H1 (cell line): ENCODE data around the gene CA10. TPM values are rescaled to one million over a fixed set of nuclear protein-coding genes. Genes with fewer than 3 reads are reported as not detected.

ENCODE experiments used
- CTCF ChIA-PET: fragments of 300-600 bp; sonication (Branson Sonifier 250); formaldehyde crosslinking; loops from one replicate; lab custom pipeline; 2021; ENCODE audit not compliant: partially characterized antibody; lab: Charles Lee
- POLR2A ChIA-PET: fragments of 300-600 bp; sonication (Branson Sonifier 250); formaldehyde crosslinking; loops from one replicate; lab custom pipeline; 2021; ENCODE audit warnings: inconsistent platforms; ENCODE audit not compliant: partially characterized antibody; lab: Charles Lee
- DNase-seq, 2 experiments: peaks; one replicate each; pipeline versions ENCODE4 v3.0.0 to v3.0.0-alpha.2; 2010 to 2022; ENCODE audit warnings: low spot score in 2 of 2, low read depth in 1 of 2, mixed read lengths in 1 of 2
- FAIRE-seq: peaks from 2 replicates; lab custom pipeline; 2011; peaks lifted over from hg19 to GRCh38; lab: Jason Lieb, UNC
- H2AFZ ChIP-seq: 2 replicates; pipeline ENCODE4 v1.8.1; 2012; ENCODE audit warnings: low read length, inconsistent platforms
- H2AK5ac ChIP-seq: 2 replicates; pipeline ENCODE4 v1.6.1; 2013; ENCODE audit warnings: low read depth, low read length
- H2BK120ac ChIP-seq: replicated peaks from 2 replicates; pipeline ENCODE3; 2013; ENCODE audit warnings: low read depth, low read length, inconsistent platforms
- H2BK12ac ChIP-seq: 2 replicates; pipeline ENCODE4 v1.6.1; 2013; ENCODE audit warnings: low read depth, low read length
- H2BK15ac ChIP-seq: 2 replicates; pipeline ENCODE4 v1.6.1; 2013; ENCODE audit warnings: low read length
- H2BK20ac ChIP-seq: 2 replicates; pipeline ENCODE4 v1.6.1; 2013; ENCODE audit warnings: low read length
- H2BK5ac ChIP-seq: 2 replicates; pipeline ENCODE4 v1.6.1; 2013; ENCODE audit warnings: low read depth, low read length
- H3K14ac ChIP-seq: 2 replicates; pipeline ENCODE4 v1.6.1; 2013; ENCODE audit warnings: inconsistent platforms; ENCODE audit not compliant: insufficient read length
- H3K18ac ChIP-seq: 2 replicates; pipeline ENCODE4 v1.6.1; 2013; ENCODE audit warnings: low read length; ENCODE audit errors: extremely low read depth
- H3K23ac ChIP-seq: 2 replicates; pipeline ENCODE4 v1.6.1; 2013; ENCODE audit warnings: inconsistent platforms; ENCODE audit not compliant: insufficient read length
- H3K23me2 ChIP-seq: 2 replicates; pipeline ENCODE4 v1.6.1; 2013; ENCODE audit warnings: low read depth, low read length
- H3K27ac ChIP-seq: 2 replicates; pipeline ENCODE4 v1.6.1; 2011; ENCODE audit warnings: low read depth, low read length, inconsistent platforms
- H3K27me3 ChIP-seq, 4 experiments: replicated peaks in 1 of 4; 1 replicate in 1 of 4; 2 replicates in 3 of 4; pipeline versions ENCODE4 v1.6.1 to v1.8.1; 2011 to 2013; ENCODE audit warnings: low read length in 3 of 4, mild to moderate bottlenecking in 3 of 4, inconsistent platforms in 2 of 4, mixed read lengths in 2 of 4, moderate library complexity in 1 of 4; ENCODE audit not compliant: control insufficient read depth in 3 of 4, insufficient read depth in 3 of 4; ENCODE audit errors: extremely low read depth in 1 of 4
- H3K36me3 ChIP-seq, 4 experiments: 2 replicates each; pipeline versions ENCODE4 v1.6.1 to v1.8.1; 2011 to 2013; ENCODE audit warnings: mild to moderate bottlenecking in 4 of 4, low read length in 3 of 4, moderate library complexity in 2 of 4, control low read depth in 1 of 4, inconsistent platforms in 1 of 4; ENCODE audit not compliant: insufficient read depth in 4 of 4, control insufficient read depth in 2 of 4
- H3K4ac ChIP-seq: replicated peaks from 2 replicates; pipeline ENCODE3; 2013; ENCODE audit warnings: low read length, low read depth, mixed read lengths, inconsistent platforms; ENCODE audit not compliant: insufficient read length
- H3K4me1 ChIP-seq, 4 experiments: replicated peaks in 1 of 4; 1 replicate in 1 of 4; 2 replicates in 3 of 4; pipeline versions ENCODE4 v1.6.1 to v1.8.1; 2011 to 2013; ENCODE audit warnings: low read length in 3 of 4, inconsistent platforms in 2 of 4, mixed read lengths in 1 of 4; ENCODE audit not compliant: insufficient read depth in 4 of 4, control insufficient read depth in 3 of 4
- H3K4me2 ChIP-seq, 2 experiments: 2 replicates each; pipeline versions ENCODE4 v1.6.1 to v1.8.1; 2011 to 2013; ENCODE audit warnings: low read depth in 2 of 2, low read length in 2 of 2, control low read depth in 1 of 2, inconsistent platforms in 1 of 2, mild to moderate bottlenecking in 1 of 2; ENCODE audit not compliant: insufficient read depth in 1 of 2
- H3K4me3 ChIP-seq, 4 experiments: fragments of 200-600, 300-600 bp in 1 of 4; sonication (generic), shearing (Covaris generic), sonication (Bioruptor Twin) in 1 of 4; 2 replicates each; pipeline versions ENCODE4 v1.5.1 to v1.8.1; 2011 to 2016; ENCODE audit warnings: low read length in 4 of 4, low read depth in 3 of 4, control low read depth in 2 of 4, inconsistent platforms in 2 of 4, mild to moderate bottlenecking in 2 of 4, mixed read lengths in 1 of 4, moderate library complexity in 1 of 4; ENCODE audit not compliant: insufficient read depth in 2 of 4; ENCODE audit errors: extremely low read depth in 1 of 4
- H3K56ac ChIP-seq: replicated peaks from 2 replicates; pipeline ENCODE3; 2013; ENCODE audit warnings: low read depth, mild to moderate bottlenecking, mixed read lengths, low read length, inconsistent platforms; ENCODE audit not compliant: insufficient read length
- H3K79me1 ChIP-seq: 2 replicates; pipeline ENCODE4 v1.6.1; 2013; ENCODE audit warnings: low read depth, low read length, control low read depth
- H3K79me2 ChIP-seq, 2 experiments: 2 replicates each; pipeline versions ENCODE4 v1.6.1 to v1.8.1; 2012 to 2013; ENCODE audit warnings: low read length in 2 of 2, mild to moderate bottlenecking in 2 of 2, inconsistent platforms in 1 of 2; ENCODE audit not compliant: insufficient read depth in 2 of 2, control insufficient read depth in 1 of 2
- H3K9ac ChIP-seq, 4 experiments: replicated peaks in 1 of 4; 1 replicate in 1 of 4; 2 replicates in 3 of 4; pipeline versions ENCODE4 v1.6.1 to v1.8.1; 2011 to 2013; ENCODE audit warnings: low read depth in 3 of 4, low read length in 3 of 4, control low read depth in 2 of 4, mild to moderate bottlenecking in 2 of 4, moderate library complexity in 2 of 4, inconsistent platforms in 1 of 4; ENCODE audit errors: extremely low read depth in 1 of 4
- H3K9me3 ChIP-seq, 2 experiments: 2 replicates each; pipeline versions ENCODE4 v1.6.1 to v1.8.1; 2012 to 2013; ENCODE audit warnings: mild to moderate bottlenecking in 2 of 2, moderate library complexity in 2 of 2, control low read depth in 1 of 2, inconsistent platforms in 1 of 2, low read depth in 1 of 2, low read length in 1 of 2, mixed read lengths in 1 of 2; ENCODE audit not compliant: insufficient read depth in 2 of 2
- H4K20me1 ChIP-seq, 2 experiments: replicated peaks in 1 of 2; 2 replicates each; pipeline versions ENCODE3 to v1.8.1; 2011 to 2013; ENCODE audit warnings: inconsistent platforms in 2 of 2, low read length in 2 of 2, mild to moderate bottlenecking in 1 of 2; ENCODE audit not compliant: insufficient read depth in 2 of 2, control insufficient read depth in 1 of 2
- H4K5ac ChIP-seq: 2 replicates; pipeline ENCODE4 v1.6.1; 2013; ENCODE audit warnings: low read length, low read depth, mixed read lengths, inconsistent platforms; ENCODE audit not compliant: insufficient read length
- H4K8ac ChIP-seq: 2 replicates; pipeline ENCODE4 v1.8.0; 2013; ENCODE audit warnings: mild to moderate bottlenecking, moderate library complexity, low read length, inconsistent platforms; ENCODE audit not compliant: insufficient read depth; ENCODE audit errors: extremely low read depth
- H4K91ac ChIP-seq: replicated peaks from 2 replicates; pipeline ENCODE3; 2013; ENCODE audit warnings: low read length, mixed read lengths, inconsistent platforms; ENCODE audit not compliant: insufficient read length
- BCL11A ChIP-seq, 2 experiments: IDR thresholded peaks; one replicate each; pipeline ENCODE4 v1.6.1; 2011; ENCODE audit warnings: low read depth in 2 of 2, low read length in 2 of 2, mild to moderate bottlenecking in 2 of 2
- NANOG ChIP-seq: IDR thresholded peaks from 2 replicates; pipeline ENCODE4 v1.6.1; 2011; ENCODE audit warnings: low read length, low read depth, mild to moderate bottlenecking, inconsistent platforms; ENCODE audit not compliant: insufficient read depth, poor library complexity, severe bottlenecking
- WGBS, 2 experiments: shearing (Covaris generic) in 1 of 2; methylation state at CpG; one replicate each; pipeline versions ENCODE4 v1.1.6 to v1.1.7; 2013 to 2015; ENCODE audit warnings: low lambda C conversion rate in 2 of 2, mixed read lengths in 2 of 2, inconsistent platforms in 1 of 2, low coverage in 1 of 2, missing lambda C conversion rate in 1 of 2; ENCODE audit not compliant: insufficient replicate concordance in 2 of 2, insufficient coverage in 1 of 2, insufficient read length in 1 of 2; ENCODE audit errors: extremely low coverage in 1 of 2, missing lambda C conversion rate in 1 of 2; 5-methylcytosine and 5-hydroxymethylcytosine counted together
- polyA plus RNA-seq, 7 experiments: library from polyadenylated mRNA; depleted of rRNA in 3 of 7; stranded (reverse) in 5 of 7; unstranded in 2 of 7; fragments of >200 nt in 5 of 7; fragments of 200-250 nt in 2 of 7; gene quantifications; 1 replicate in 5 of 7; 2 replicates in 1 of 7; 4 replicates in 1 of 7; pipeline versions ENCODE4 v1.2.1 to v1.2.3, GENCODE V29; 2011 to 2013; ENCODE audit warnings: missing spikeins in 2 of 7, mixed read lengths in 2 of 7
- total RNA-seq: library from RNA; stranded (reverse); fragmentation: NEBNext Ultra II Directional; extraction: Animal tissue kit (Norgen Biotek cat#: 25700); gene quantifications from 2 replicates; pipeline ENCODE4 v1.2.1, GENCODE V29; 2021

The CA10 gene
- total and polyA plus RNA-seq, 2 of the 8 experiments (the other 6 are each of a cell fraction or from before 2014, with no cell fraction given): 0.60 to 0.63 TPM

DNA sequence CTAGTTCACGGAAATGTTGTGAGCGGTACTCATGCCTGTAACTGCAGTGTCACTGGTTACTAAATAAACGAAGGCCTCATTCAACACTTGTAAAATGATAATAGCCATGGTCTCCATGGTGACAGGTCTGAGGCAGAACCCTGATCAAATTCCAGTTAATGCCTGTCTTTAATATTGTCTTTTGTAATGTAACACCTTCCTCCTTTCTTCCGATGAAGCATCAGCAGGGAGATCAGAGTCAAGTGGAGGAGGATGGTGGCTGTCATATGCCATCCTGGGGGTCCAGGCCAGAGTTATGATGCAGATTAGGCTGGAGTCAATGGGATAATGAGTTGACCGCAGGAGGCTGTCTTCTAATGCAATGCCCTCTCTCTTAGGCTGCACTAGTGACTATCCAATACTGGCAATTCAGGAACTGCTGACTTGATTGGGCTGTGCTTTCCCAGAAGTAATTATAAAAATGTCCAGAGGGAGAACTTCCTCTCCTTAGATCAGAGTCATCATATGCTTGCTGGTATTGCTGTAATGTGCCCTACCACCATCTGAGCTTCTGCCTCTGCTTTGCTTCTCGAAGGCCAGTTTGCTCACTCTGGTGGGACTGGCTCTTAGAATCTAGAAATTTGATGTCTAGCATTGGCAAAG lies 419.1 kb downstream of the CA10 start:
- H3K9me3 ChIP-seq: no peaks in the 10 kb centered on the region
- H3K56ac ChIP-seq: no peak overlapping the region
- no peak overlapping the region for H3K9ac ChIP-seq
- CTCF ChIA-PET: interaction anchor here (1.0 to 1.9 kb wide), 2 partner anchors 17 to 154 kb away, joined by 3 to 7 read pairs; no protein-coding TSS in a partner anchor
- no peak overlapping the region for H3K18ac ChIP-seq
- H3K36me3 ChIP-seq: no peaks in the 10 kb centered on the region; a peak in 1 of 8 replicates
- no peak overlapping the region for H2BK12ac ChIP-seq
- POLR2A ChIA-PET: interaction anchor here (1.3 kb wide), 1 partner anchor 10 kb away, joined by 3 read pairs; no protein-coding TSS in a partner anchor
- no peaks in the 10 kb centered on the region for H3K27me3 ChIP-seq
- H3K27ac ChIP-seq: no peak overlapping the region
- H3K4ac ChIP-seq: no peak overlapping the region
- 68% methylated on average over 6 of the region's 6 CpGs; no CpG with 5 or more reads in 1 of the 2 experiments for WGBS, 2 experiments
- no peak overlapping the region; the same call in 1 of the 2 replicates for H2BK20ac ChIP-seq
- no peak overlapping the region for H3K14ac ChIP-seq
- no peak overlapping the region for H2AFZ ChIP-seq
- no peak overlapping the region for H2AK5ac ChIP-seq
- TF ChIP-seq BCL11A (IDR thresholded peaks at IDR 0.05; ENCODE audit: low read depth in 2 of 2, low read length in 2 of 2): no peak
- peak; percentile 46 for TF ChIP-seq NANOG
- no peaks in the 10 kb centered on the region for H3K23me2 ChIP-seq
- no peak overlapping the region for H4K5ac ChIP-seq
- no peaks in the 10 kb centered on the region for H3K79me2 ChIP-seq
- no peaks in the 10 kb centered on the region for H3K79me1 ChIP-seq
- H2BK5ac ChIP-seq: no peak overlapping the region
- no peak overlapping the region for H2BK120ac ChIP-seq
- DNase-seq (no peak), FAIRE-seq (no peak)
- H4K8ac ChIP-seq: no peak overlapping the region
- no peak overlapping the region for H3K4me3 ChIP-seq
- H3K23ac ChIP-seq: no peak overlapping the region
- no peak overlapping the region for H2BK15ac ChIP-seq
- H3K4me1 ChIP-seq: peaks cover 6 to 11% (median 7%) of the 10 kb centered on the region in 4 experiments; a peak in 6 of 7 replicates
- peak overlapping the region; percentile 25 to 43; a peak in 2 of 4 replicates for H3K4me2 ChIP-seq
- no peaks in the 10 kb centered on the region for H4K20me1 ChIP-seq
- no peak overlapping the region for H4K91ac ChIP-seq
